Astrocyte (in vitro differentiated cells and primary cell): ENCODE results near the gene ANKH. TPM values are rescaled to one million over a fixed set of nuclear protein-coding genes. Genes with fewer than 3 reads are reported as not detected.
"Not testable (repeated sequence)": the region's sequence is repeated elsewhere in the genome, so short reads cannot be mapped to it uniquely, and the experiment has no call there.

Experiments used
- DNase-seq: peaks from one replicate; pipeline ENCODE4 v3.0.0-alpha.2; 2010; ENCODE audit warnings: low read depth
- FAIRE-seq: peaks from 2 replicates; lab custom pipeline; 2011; peaks lifted over from hg19 to GRCh38; lab: Jason Lieb, UNC
- H2AFZ ChIP-seq: 2 replicates; pipeline ENCODE4 v1.6.0; 2012; ENCODE audit warnings: low read depth, low read length, inconsistent platforms
- H3K27ac ChIP-seq: 2 replicates; pipeline ENCODE4 v1.5.1; 2011; ENCODE audit warnings: low read depth, low read length, inconsistent platforms
- H3K27me3 ChIP-seq: 2 replicates; pipeline ENCODE4 v1.6.0; 2011; ENCODE audit warnings: low read length, inconsistent platforms; ENCODE audit not compliant: insufficient read depth
- H3K36me3 ChIP-seq: 2 replicates; pipeline ENCODE4 v1.5.1; 2011; ENCODE audit warnings: low read length, inconsistent platforms; ENCODE audit not compliant: insufficient read depth
- H3K4me1 ChIP-seq: 2 replicates; pipeline ENCODE4 v1.5.1; 2011; ENCODE audit warnings: low read length, inconsistent platforms; ENCODE audit not compliant: insufficient read depth
- H3K4me2 ChIP-seq: 2 replicates; pipeline ENCODE4 v1.6.0; 2012; ENCODE audit warnings: low read length, inconsistent platforms
- H3K4me3 ChIP-seq: 2 replicates; pipeline ENCODE4 v1.5.1; 2011; ENCODE audit warnings: low read depth, mild to moderate bottlenecking, low read length, inconsistent platforms; ENCODE audit not compliant: insufficient read depth
- H3K79me2 ChIP-seq: 2 replicates; pipeline ENCODE4 v1.6.0; 2012; ENCODE audit warnings: mild to moderate bottlenecking, low read length, inconsistent platforms; ENCODE audit not compliant: insufficient read depth
- H3K9ac ChIP-seq: 2 replicates; pipeline ENCODE4 v1.6.0; 2012; ENCODE audit warnings: mild to moderate bottlenecking, low read length, inconsistent platforms
- H3K9me3 ChIP-seq: 2 replicates; pipeline ENCODE4 v1.5.1; 2012; ENCODE audit warnings: low read depth, mild to moderate bottlenecking, low read length, inconsistent platforms; ENCODE audit not compliant: insufficient read depth
- H4K20me1 ChIP-seq: 2 replicates; pipeline ENCODE4 v1.6.0; 2012; ENCODE audit warnings: low read length, inconsistent platforms; ENCODE audit not compliant: insufficient read depth
- H3K27ac Mint-ChIP-seq: one replicate; pipeline ENCODE4 v1.8.0; 2021; ENCODE audit warnings: mild to moderate bottlenecking, mixed read lengths; ENCODE audit not compliant: unreplicated experiment
- H3K27me3 Mint-ChIP-seq: one replicate; pipeline ENCODE4 v1.8.0; 2021; ENCODE audit warnings: low read depth, mixed read lengths; ENCODE audit not compliant: unreplicated experiment
- H3K36me3 Mint-ChIP-seq: one replicate; pipeline ENCODE4 v1.8.0; 2021; ENCODE audit warnings: low read depth, mixed read lengths; ENCODE audit not compliant: unreplicated experiment
- H3K4me1 Mint-ChIP-seq: one replicate; pipeline ENCODE4 v1.8.0; 2021; ENCODE audit warnings: low read depth, mixed read lengths; ENCODE audit not compliant: unreplicated experiment
- H3K4me3 Mint-ChIP-seq: one replicate; pipeline ENCODE4 v1.8.0; 2021; ENCODE audit warnings: mild to moderate bottlenecking, moderate library complexity, mixed read lengths; ENCODE audit not compliant: unreplicated experiment
- H3K9me3 Mint-ChIP-seq: one replicate; pipeline ENCODE4 v1.8.0; 2021; ENCODE audit warnings: mild to moderate bottlenecking, mixed read lengths; ENCODE audit not compliant: unreplicated experiment
- EZH2 ChIP-seq: IDR thresholded peaks from 2 replicates; pipeline ENCODE4 v1.6.1; 2012; ENCODE audit warnings: mild to moderate bottlenecking, low read length, inconsistent platforms; ENCODE audit not compliant: insufficient read depth
- total RNA-seq: library from RNA; stranded (reverse); gene quantifications from 2 replicates; pipeline ENCODE4 v1.2.1, GENCODE V29; 2021
- TF ChIP-seq, protein P1 (sequence below): IDR thresholded peaks from 2 replicates; pipeline ENCODE4 v1.5.1; 2011; ENCODE audit warnings: low read depth, mild to moderate bottlenecking, inconsistent platforms, low read length, moderate library complexity; ENCODE audit not compliant: insufficient read depth

ANKH gene
- total RNA-seq, 1 donor from 2014 or later = 15.8 TPM

DNA sequence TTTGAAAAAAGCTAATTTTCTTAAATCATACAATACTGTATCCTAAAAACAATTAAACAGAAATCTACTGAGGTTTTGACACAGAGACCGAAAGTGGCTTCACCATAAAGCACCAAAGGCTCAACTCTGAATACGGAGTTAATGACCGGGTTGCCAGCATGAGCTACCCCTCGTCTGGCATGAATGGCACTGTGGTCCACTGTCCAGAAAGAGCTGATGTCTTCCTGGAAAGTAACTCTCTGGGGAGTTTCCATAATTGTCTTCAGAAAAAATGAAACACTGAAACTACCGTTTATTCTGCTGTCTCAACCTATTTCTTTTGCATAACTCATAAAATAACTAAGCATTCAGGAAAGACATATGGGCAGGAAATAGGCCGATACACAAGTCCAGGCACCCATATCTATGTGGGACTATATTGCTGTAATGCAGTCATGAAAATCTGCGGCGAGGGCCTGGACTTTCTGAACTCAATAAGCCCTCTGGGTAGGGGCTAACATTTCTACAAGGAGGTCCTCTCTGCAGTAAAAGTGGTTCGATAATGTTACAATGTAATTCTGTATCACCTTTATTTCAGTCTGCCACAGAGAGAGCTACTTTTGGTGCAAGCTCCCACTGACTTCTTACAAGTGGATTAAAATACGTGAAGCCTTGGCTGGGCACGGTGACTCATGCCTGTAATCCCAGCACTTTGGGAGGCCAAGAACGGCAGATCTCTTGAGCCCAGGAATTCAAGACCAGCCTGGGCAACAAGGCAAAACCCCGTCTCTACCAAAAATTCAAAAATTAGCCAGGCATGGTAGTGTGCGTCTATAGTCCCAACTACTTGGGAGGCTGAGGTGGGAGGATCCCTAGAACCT, 52.4 kb downstream of the ANKH start:
- Histone ChIP-seq H4K20me1 (no peaks in the 10 kb centered on the region), H3K4me3 (no peak overlapping the region), H3K79me2 (no peaks in the 10 kb centered on the region), H3K4me2 (no peak overlapping the region), H3K4me1 (peaks cover 15% of the 10 kb centered on the region), H2AFZ (no peak overlapping the region), H3K27ac (no peak overlapping the region), H3K27me3 (no peaks in the 10 kb centered on the region), H3K36me3 (no peaks in the 10 kb centered on the region), H3K9me3 (no peaks in the 10 kb centered on the region), H3K9ac (no peak overlapping the region)
- no peak overlapping the region for H3K27ac Mint-ChIP-seq
- H3K4me1 Mint-ChIP-seq = peaks cover 12% of the 10 kb centered on the region
- TF ChIP-seq, protein P1, sequence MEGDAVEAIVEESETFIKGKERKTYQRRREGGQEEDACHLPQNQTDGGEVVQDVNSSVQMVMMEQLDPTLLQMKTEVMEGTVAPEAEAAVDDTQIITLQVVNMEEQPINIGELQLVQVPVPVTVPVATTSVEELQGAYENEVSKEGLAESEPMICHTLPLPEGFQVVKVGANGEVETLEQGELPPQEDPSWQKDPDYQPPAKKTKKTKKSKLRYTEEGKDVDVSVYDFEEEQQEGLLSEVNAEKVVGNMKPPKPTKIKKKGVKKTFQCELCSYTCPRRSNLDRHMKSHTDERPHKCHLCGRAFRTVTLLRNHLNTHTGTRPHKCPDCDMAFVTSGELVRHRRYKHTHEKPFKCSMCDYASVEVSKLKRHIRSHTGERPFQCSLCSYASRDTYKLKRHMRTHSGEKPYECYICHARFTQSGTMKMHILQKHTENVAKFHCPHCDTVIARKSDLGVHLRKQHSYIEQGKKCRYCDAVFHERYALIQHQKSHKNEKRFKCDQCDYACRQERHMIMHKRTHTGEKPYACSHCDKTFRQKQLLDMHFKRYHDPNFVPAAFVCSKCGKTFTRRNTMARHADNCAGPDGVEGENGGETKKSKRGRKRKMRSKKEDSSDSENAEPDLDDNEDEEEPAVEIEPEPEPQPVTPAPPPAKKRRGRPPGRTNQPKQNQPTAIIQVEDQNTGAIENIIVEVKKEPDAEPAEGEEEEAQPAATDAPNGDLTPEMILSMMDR = no peak
- no peak for TF ChIP-seq EZH2
- H3K4me3 Mint-ChIP-seq = no peak overlapping the region
- FAIRE-seq (no peak), DNase-seq (no peak)
- H3K36me3 Mint-ChIP-seq = peaks cover 3% of the 10 kb centered on the region
- peaks cover 2% of the 10 kb centered on the region for H3K9me3 Mint-ChIP-seq
- no peaks in the 10 kb centered on the region for H3K27me3 Mint-ChIP-seq

DNA sequence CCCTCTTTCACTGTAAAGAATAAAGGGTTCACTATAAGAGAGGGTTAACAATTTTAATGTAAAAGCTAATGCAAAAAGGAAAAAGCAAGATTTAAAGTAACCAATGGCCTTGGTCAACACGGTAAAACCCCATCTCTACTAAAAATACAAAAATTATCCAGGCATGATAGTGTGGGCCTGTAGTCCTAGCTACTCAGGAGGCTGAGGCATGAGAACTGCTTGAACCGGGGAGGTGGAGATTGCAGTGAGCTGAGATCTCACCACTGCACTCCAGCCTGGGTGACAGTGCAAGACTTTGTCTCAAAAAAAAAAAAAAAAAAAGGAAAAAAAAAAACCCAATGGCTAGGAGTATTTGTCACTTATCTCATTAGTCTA, 53.8 kb downstream of the ANKH start:
- H3K79me2 ChIP-seq, H3K4me2 ChIP-seq, H3K27ac Mint-ChIP-seq, H2AFZ ChIP-seq, FAIRE-seq, H3K9me3 Mint-ChIP-seq, H3K27ac ChIP-seq, H3K9ac ChIP-seq, H3K36me3 ChIP-seq, H3K27me3 ChIP-seq, H3K4me3 Mint-ChIP-seq, H3K4me3 ChIP-seq, H3K9me3 ChIP-seq, DNase-seq, H4K20me1 ChIP-seq, H3K36me3 Mint-ChIP-seq, H3K27me3 Mint-ChIP-seq: not testable (repeated sequence)
- H3K4me1 ChIP-seq = peaks cover 15% of the 10 kb centered on the region
- peaks cover 16% of the 10 kb centered on the region for H3K4me1 Mint-ChIP-seq

DNA sequence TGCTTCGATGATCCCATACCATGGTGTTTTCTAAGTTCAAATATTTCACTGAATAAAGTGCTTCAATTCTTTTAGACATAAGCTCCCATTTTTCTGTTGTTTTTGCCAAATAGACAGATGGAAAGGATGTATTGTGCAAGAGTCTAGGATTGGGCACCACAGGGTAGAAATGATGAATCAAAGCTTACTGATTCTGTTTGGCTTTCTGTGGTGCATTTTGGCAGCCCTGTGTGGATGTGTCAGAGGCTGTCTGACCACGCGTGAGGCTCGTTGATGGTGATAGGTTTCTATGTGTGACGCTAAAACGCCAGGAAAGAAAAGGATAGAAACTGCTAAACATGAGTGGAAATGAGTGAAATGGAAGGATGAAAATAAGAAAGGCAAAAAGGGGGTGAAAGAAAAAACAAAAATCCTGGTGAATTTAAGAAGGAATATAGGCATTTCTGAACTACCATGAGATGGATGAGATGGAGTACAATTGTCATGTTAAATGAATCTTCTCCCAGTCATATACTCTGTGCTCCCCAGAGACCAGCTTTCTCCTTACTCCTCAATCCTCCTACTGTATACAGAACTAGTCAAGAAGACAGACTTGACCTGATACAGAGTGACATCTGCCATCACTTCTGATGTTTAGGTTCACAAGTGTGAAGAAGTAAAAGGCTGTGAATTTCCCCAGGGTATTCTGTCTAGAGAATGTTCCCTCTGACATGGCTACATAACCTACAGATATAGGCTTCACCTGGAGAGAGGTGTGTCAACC, 54.4 kb downstream of the ANKH start:
- Histone ChIP-seq H3K27me3 (no peaks in the 10 kb centered on the region), H3K9ac (no peak overlapping the region), H3K4me2 (peak overlapping the region; percentile 39), H3K4me3 (no peak overlapping the region), H3K36me3 (no peaks in the 10 kb centered on the region), H3K9me3 (no peaks in the 10 kb centered on the region), H3K27ac (no peak overlapping the region), H3K79me2 (no peaks in the 10 kb centered on the region), H4K20me1 (no peaks in the 10 kb centered on the region), H2AFZ (no peak overlapping the region), H3K4me1 (peaks cover 15% of the 10 kb centered on the region)
- Mint-ChIP-seq H3K36me3 (peaks cover 3% of the 10 kb centered on the region), H3K4me3 (no peak overlapping the region), H3K4me1 (peaks cover 16% of the 10 kb centered on the region), H3K27me3 (peaks cover 4% of the 10 kb centered on the region), H3K9me3 (peaks cover 2% of the 10 kb centered on the region), H3K27ac (no peak overlapping the region)
- DNase-seq (peak; percentile 89), FAIRE-seq (peak; percentile 69)
- TF ChIP-seq EZH2 = no peak
- TF ChIP-seq, protein P1 = no peak
